K562 (cell line): ENCODE results near the gene TSSK6.

ENCODE experiments used
- CBX3 ChIP-seq, 2 experiments: IDR thresholded peaks; 1 replicate in 1 of 2; 2 replicates in 1 of 2; pipeline ENCODE4 v1.6.1; 2012; ENCODE audit warnings: inconsistent platforms in 2 of 2, low read length in 2 of 2, borderline replicate concordance in 1 of 2, control low read depth in 1 of 2
- CHD4 ChIP-seq: fragments of 200-600 bp; sonication (generic); IDR thresholded peaks from 3 replicates; pipeline ENCODE4 v1.6.1; 2012; ENCODE audit warnings: low read depth, mild to moderate bottlenecking, mixed read lengths, low read length, inconsistent platforms; ENCODE audit not compliant: insufficient read depth, insufficient replicate concordance, poor library complexity, severe bottlenecking
- EZH2 ChIP-seq: IDR thresholded peaks from 2 replicates; pipeline ENCODE4 v1.6.1; 2012; ENCODE audit warnings: low read depth, mild to moderate bottlenecking, inconsistent platforms, low read length, borderline replicate concordance
- MAX ChIP-seq: sonication (generic); formaldehyde crosslinking; IDR thresholded peaks from 2 replicates; pipeline ENCODE4 v1.9.0; 2022; ENCODE audit warnings: mild to moderate bottlenecking, missing genetic modification reagents
- NCOR1 ChIP-seq: fragments of 450-650 bp; IDR thresholded peaks from 2 replicates; pipeline ENCODE4 v1.6.1; 2016; ENCODE audit warnings: mild to moderate bottlenecking, moderate library complexity
- PHF8 ChIP-seq: fragments of 200-600 bp; sonication (generic); IDR thresholded peaks from 2 replicates; pipeline ENCODE4 v1.6.1; 2012; ENCODE audit warnings: mixed run types, mild to moderate bottlenecking, inconsistent platforms, low read length, moderate library complexity, borderline replicate concordance
- POLR2A ChIP-seq: fragments of 450-650 bp; conservative IDR thresholded peaks from 2 replicates; pipeline ENCODE4 v1.6.1; 2016
- POLR2AphosphoS5 ChIP-seq: IDR thresholded peaks from 2 replicates; pipeline ENCODE4 v1.6.1; 2011; ENCODE audit warnings: mild to moderate bottlenecking, low read depth, low read length, moderate library complexity; ENCODE audit not compliant: control insufficient read depth, insufficient read depth
- RFX5 ChIP-seq: IDR thresholded peaks from 2 replicates; pipeline ENCODE4 v1.6.1; 2011; ENCODE audit warnings: low read depth, mild to moderate bottlenecking, improper control_type of control experiment, low read length
- SMC3 ChIP-seq: conservative IDR thresholded peaks from 2 replicates; pipeline ENCODE4 v1.6.1; 2011; ENCODE audit warnings: low read depth, low read length, improper control_type of control experiment; ENCODE audit not compliant: insufficient read depth
- SREBF1 ChIP-seq: fragments of 150-350 bp; IDR thresholded peaks from 2 replicates; pipeline ENCODE4 v1.6.1; 2014; ENCODE audit warnings: antibody characterized with exemption, low read depth, low read length, borderline replicate concordance
- ZBTB26 ChIP-seq: fragments of 450-650 bp; formaldehyde crosslinking; IDR thresholded peaks from 2 replicates; pipeline ENCODE4 v1.4.0; 2022; ENCODE audit warnings: missing genetic modification characterization

- TF ChIP-seq ZBTB26 (CRISPR knock-in tag) (no peak), POLR2A (no peak), POLR2AphosphoS5 (no peak), CHD4 (no peak), PHF8 (no peak), CBX3 (IDR thresholded peaks at IDR 0.05; ENCODE audit: borderline replicate concordance in 1 of 2, low read length in 2 of 2) (no peak), EZH2 (no peak), MAX (no peak), SREBF1 (no peak), NCOR1 (no peak), RFX5 (no peak), SMC3 (no peak)
These were observed 21.4 kb downstream of the TSSK6 start for GRCh38 chr19:19493841-19494546.
